ENCODE data around the gene TLL2.

DNA sequence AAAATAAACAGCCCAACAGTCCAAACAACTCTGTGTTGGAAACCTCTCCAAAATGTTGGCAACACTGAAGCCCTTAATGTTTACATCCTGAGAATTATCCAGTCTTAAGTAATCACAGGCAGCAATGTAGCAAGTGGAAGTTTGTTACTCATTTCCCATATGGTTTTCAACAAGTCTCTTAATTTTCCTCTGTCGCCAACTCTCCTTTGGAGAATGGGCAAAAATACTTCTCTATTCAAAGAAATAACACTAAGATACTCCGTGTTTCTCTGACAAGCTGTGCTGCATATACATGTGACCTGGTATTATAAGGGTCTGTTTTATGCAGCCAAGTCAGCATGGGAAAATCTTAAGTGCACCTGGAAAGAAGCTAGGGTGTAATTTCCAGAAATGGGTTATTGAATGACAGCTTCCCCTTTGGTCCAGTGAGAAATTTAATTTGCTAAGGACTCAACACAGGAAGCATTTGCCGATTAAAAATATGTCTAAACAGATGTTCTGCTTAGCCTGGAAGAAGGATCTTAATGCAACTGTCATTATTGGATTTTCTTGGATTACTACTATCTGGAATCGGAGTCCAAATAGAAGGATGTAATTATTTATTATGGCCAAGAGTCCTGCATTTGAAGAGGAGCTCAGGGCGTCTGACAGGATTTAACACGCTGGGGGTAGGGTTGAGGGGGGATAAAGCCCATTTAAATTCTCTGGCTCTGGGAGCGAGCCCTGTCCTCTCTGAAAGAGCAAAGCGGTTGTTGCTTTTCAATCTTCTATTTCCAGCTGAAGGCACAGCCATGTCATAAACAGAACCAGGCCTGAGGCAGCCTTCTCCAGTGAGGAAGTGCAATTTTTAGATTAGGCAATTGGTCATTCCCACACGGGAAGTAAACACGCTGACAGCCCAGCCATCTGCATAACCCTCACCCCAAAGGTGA lies 73.1 kb downstream of the TLL2 start:
- TF ChIP-seq, protein P1, sequence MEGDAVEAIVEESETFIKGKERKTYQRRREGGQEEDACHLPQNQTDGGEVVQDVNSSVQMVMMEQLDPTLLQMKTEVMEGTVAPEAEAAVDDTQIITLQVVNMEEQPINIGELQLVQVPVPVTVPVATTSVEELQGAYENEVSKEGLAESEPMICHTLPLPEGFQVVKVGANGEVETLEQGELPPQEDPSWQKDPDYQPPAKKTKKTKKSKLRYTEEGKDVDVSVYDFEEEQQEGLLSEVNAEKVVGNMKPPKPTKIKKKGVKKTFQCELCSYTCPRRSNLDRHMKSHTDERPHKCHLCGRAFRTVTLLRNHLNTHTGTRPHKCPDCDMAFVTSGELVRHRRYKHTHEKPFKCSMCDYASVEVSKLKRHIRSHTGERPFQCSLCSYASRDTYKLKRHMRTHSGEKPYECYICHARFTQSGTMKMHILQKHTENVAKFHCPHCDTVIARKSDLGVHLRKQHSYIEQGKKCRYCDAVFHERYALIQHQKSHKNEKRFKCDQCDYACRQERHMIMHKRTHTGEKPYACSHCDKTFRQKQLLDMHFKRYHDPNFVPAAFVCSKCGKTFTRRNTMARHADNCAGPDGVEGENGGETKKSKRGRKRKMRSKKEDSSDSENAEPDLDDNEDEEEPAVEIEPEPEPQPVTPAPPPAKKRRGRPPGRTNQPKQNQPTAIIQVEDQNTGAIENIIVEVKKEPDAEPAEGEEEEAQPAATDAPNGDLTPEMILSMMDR (conservative IDR thresholded peaks at IDR 0.05; ENCODE audit: low read length) = no peak
- no peak for TF ChIP-seq EZH2phosphoT487 (IDR thresholded peaks at IDR 0.05; ENCODE audit: borderline replicate concordance)

All from Loucy (cell line).